NCI-H1092 treated with DMSO at 0.1 percent for 48 hours (cell line): ENCODE data around the gene A4GALT.
"Not testable (repeated sequence)": the region's sequence is repeated elsewhere in the genome, so short reads cannot be mapped to it uniquely, and the experiment has no call there.

Source experiments
- DNase-seq: peaks from one replicate; lab custom pipeline; 2025; lab: John Stamatoyannopoulos, UW

Gene A4GALT

GRCh38 chr22:42682113-42682851 is 38.4 kb downstream of the A4GALT start:
- peak; percentile 51 for DNase-seq

- DNase-seq: no peak
Observed at GRCh38 chr22:42680648-42681047, 40.0 kb downstream of the A4GALT start.

GRCh38 chr22:42679691-42680090 is 41.0 kb downstream of the A4GALT start:
- DNase-seq: no peak

- DNase-seq: no peak
Observed at GRCh38 chr22:42678894-42679293, 41.8 kb downstream of the A4GALT start.

GRCh38 chr22:42677936-42678335 is 42.7 kb downstream of the A4GALT start:
- DNase-seq: not testable (repeated sequence)

- no peak for DNase-seq
Observed at GRCh38 chr22:42676059-42676607, 44.5 kb downstream of the A4GALT start.

GRCh38 chr22:42673898-42674401 is 46.7 kb downstream of the A4GALT start:
- DNase-seq: peak; percentile 32

- DNase-seq: not testable (repeated sequence)
Observed at GRCh38 chr22:42673071-42673470, 47.6 kb downstream of the A4GALT start.

- no peak for DNase-seq
Observed at GRCh38 chr22:42670921-42671709, 49.6 kb downstream of the A4GALT start.

GRCh38 chr22:42670046-42670445 is 50.6 kb downstream of the A4GALT start:
- DNase-seq: no peak

GRCh38 chr22:42666393-42666792 is 54.3 kb downstream of the A4GALT start:
- not testable (repeated sequence) for DNase-seq

GRCh38 chr22:42664976-42665831 is 55.5 kb downstream of the A4GALT start:
- DNase-seq: no peak

- DNase-seq: peak; percentile 64
Observed at GRCh38 chr22:42661985-42662831, 58.5 kb downstream of the A4GALT start.

GRCh38 chr22:42656578-42656977 is 64.1 kb downstream of the A4GALT start:
- DNase-seq: no peak

- no peak for DNase-seq
Observed at GRCh38 chr22:42655693-42656092, 65.0 kb downstream of the A4GALT start.

- no peak for DNase-seq
Observed at GRCh38 chr22:42654436-42655073, 66.1 kb downstream of the A4GALT start.

- no peak for DNase-seq
Observed at GRCh38 chr22:42653999-42654398, 66.7 kb downstream of the A4GALT start.

- no peak for DNase-seq
Observed at GRCh38 chr22:42651134-42651533, 69.5 kb downstream of the A4GALT start.

- DNase-seq: peak; percentile 74
Observed at GRCh38 chr22:42649246-42650099, 71.2 kb downstream of the A4GALT start, which contains the start of gene CYB5R3. Gene CYB5R3 (minus strand): TSS chr22:42649392. CDS start chr22:42649315, 77 bp downstream.
